ENCODE results near the gene NOTCH2. TPM values are rescaled to one million over a fixed set of nuclear protein-coding genes. Genes with fewer than 3 reads are reported as not detected.
"Not testable (repeated sequence)": the region's sequence is repeated elsewhere in the genome, so short reads cannot be mapped to it uniquely, and the experiment has no call there.

The NOTCH2 gene
- total and polyA plus RNA-seq, 10 of the 15 experiments (the other 5 are each of a cell fraction or from before 2014, with no cell fraction given) = 0.02 to 2.0 (median 0.62) TPM; not detected in 1

- H3K36me3 ChIP-seq (ENCODE audit: control insufficient read depth in 2 of 2, insufficient read depth in 2 of 2, low read length in 1 of 2); RAD21 ChIA-PET (ENCODE audit: unreplicated experiment); ATAC-seq; H3K27ac ChIP-seq (ENCODE audit: control insufficient read depth, insufficient read depth); H4K20me1 ChIP-seq (ENCODE audit: control insufficient read depth, insufficient read depth); H3K9ac ChIP-seq (ENCODE audit: control insufficient read depth, insufficient read depth, low read length); H3K79me2 ChIP-seq (ENCODE audit: control insufficient read depth, insufficient read depth, low read length); H3K4me3 ChIP-seq; in situ Hi-C loops (cut with MboI); CTCF ChIA-PET; BruUV-seq (replicated peaks); intact Hi-C loops (cut with micrococcal nuclease; ENCODE audit: unreplicated experiment); H3K9me3 ChIP-seq (replicated peaks; ENCODE audit: control insufficient read depth, insufficient read depth, low read length); DNase-seq (ENCODE audit: low read depth, low spot score); SMC1A ChIA-PET (ENCODE audit: uncharacterized antibody, unreplicated experiment); H3K4me2 ChIP-seq (ENCODE audit: control insufficient read depth, insufficient read depth); H2AFZ ChIP-seq (ENCODE audit: control insufficient read depth, low read depth, low read length); H3K27me3 ChIP-seq (replicated peaks in 1 of 2; ENCODE audit: control insufficient read depth in 2 of 2, insufficient read depth in 2 of 2, low read length in 1 of 2); POLR2A ChIA-PET; FAIRE-seq; H3K4me1 ChIP-seq (ENCODE audit: control insufficient read depth, insufficient read depth, low read length): not testable (repeated sequence)
- WGBS (ENCODE audit: insufficient coverage, insufficient replicate concordance, low lambda C conversion rate, missing lambda C conversion rate) = 0% methylated on average over 1 of the region's 1 CpG
Observed at GRCh38 chr1:120100590-120100989, 31.1 kb upstream of the NOTCH2 start.

- in situ Hi-C loops (cut with MboI); H3K4me3 ChIP-seq; RAD21 ChIA-PET (ENCODE audit: unreplicated experiment); H3K79me2 ChIP-seq (ENCODE audit: control insufficient read depth, insufficient read depth, low read length); SMC1A ChIA-PET (ENCODE audit: uncharacterized antibody, unreplicated experiment); BruUV-seq (replicated peaks); H3K27ac ChIP-seq (ENCODE audit: control insufficient read depth, insufficient read depth); H3K27me3 ChIP-seq (replicated peaks in 1 of 2; ENCODE audit: control insufficient read depth in 2 of 2, insufficient read depth in 2 of 2, low read length in 1 of 2); H3K9me3 ChIP-seq (replicated peaks; ENCODE audit: control insufficient read depth, insufficient read depth, low read length); H3K9ac ChIP-seq (ENCODE audit: control insufficient read depth, insufficient read depth, low read length); H4K20me1 ChIP-seq (ENCODE audit: control insufficient read depth, insufficient read depth); H3K4me2 ChIP-seq (ENCODE audit: control insufficient read depth, insufficient read depth); POLR2A ChIA-PET; H2AFZ ChIP-seq (ENCODE audit: control insufficient read depth, low read depth, low read length); H3K36me3 ChIP-seq (ENCODE audit: control insufficient read depth in 2 of 2, insufficient read depth in 2 of 2, low read length in 1 of 2); DNase-seq (ENCODE audit: low read depth, low spot score); CTCF ChIA-PET; intact Hi-C loops (cut with micrococcal nuclease; ENCODE audit: unreplicated experiment); H3K4me1 ChIP-seq (ENCODE audit: control insufficient read depth, insufficient read depth, low read length): not testable (repeated sequence)
- peak; percentile 54 for ATAC-seq
- 85% methylated on average over 1 of the region's 6 CpGs for WGBS (ENCODE audit: insufficient coverage, insufficient replicate concordance, low lambda C conversion rate, missing lambda C conversion rate)
- peak; percentile 44 for FAIRE-seq
Observed at GRCh38 chr1:120098986-120099759, 29.7 kb upstream of the NOTCH2 start.

- H3K9me3 ChIP-seq (replicated peaks; ENCODE audit: control insufficient read depth, insufficient read depth, low read length); H4K20me1 ChIP-seq (ENCODE audit: control insufficient read depth, insufficient read depth); RAD21 ChIA-PET (ENCODE audit: unreplicated experiment); H3K79me2 ChIP-seq (ENCODE audit: control insufficient read depth, insufficient read depth, low read length); CTCF ChIA-PET; H3K36me3 ChIP-seq (ENCODE audit: control insufficient read depth in 2 of 2, insufficient read depth in 2 of 2, low read length in 1 of 2); H3K4me3 ChIP-seq; POLR2A ChIA-PET; FAIRE-seq; H3K27me3 ChIP-seq (replicated peaks in 1 of 2; ENCODE audit: control insufficient read depth in 2 of 2, insufficient read depth in 2 of 2, low read length in 1 of 2); H3K4me2 ChIP-seq (ENCODE audit: control insufficient read depth, insufficient read depth); intact Hi-C loops (cut with micrococcal nuclease; ENCODE audit: unreplicated experiment); ATAC-seq; in situ Hi-C loops (cut with MboI); H2AFZ ChIP-seq (ENCODE audit: control insufficient read depth, low read depth, low read length); DNase-seq (ENCODE audit: low read depth, low spot score); BruUV-seq (replicated peaks); SMC1A ChIA-PET (ENCODE audit: uncharacterized antibody, unreplicated experiment); H3K9ac ChIP-seq (ENCODE audit: control insufficient read depth, insufficient read depth, low read length); H3K4me1 ChIP-seq (ENCODE audit: control insufficient read depth, insufficient read depth, low read length); H3K27ac ChIP-seq (ENCODE audit: control insufficient read depth, insufficient read depth): not testable (repeated sequence)
- 67% methylated on average over 1 of the region's 1 CpG for WGBS (ENCODE audit: insufficient coverage, insufficient replicate concordance, low lambda C conversion rate, missing lambda C conversion rate)
Observed at GRCh38 chr1:120096981-120097545, 27.6 kb upstream of the NOTCH2 start.

- DNase-seq (ENCODE audit: low read depth, low spot score); BruUV-seq (replicated peaks); H4K20me1 ChIP-seq (ENCODE audit: control insufficient read depth, insufficient read depth); H2AFZ ChIP-seq (ENCODE audit: control insufficient read depth, low read depth, low read length); H3K4me2 ChIP-seq (ENCODE audit: control insufficient read depth, insufficient read depth); H3K9me3 ChIP-seq (replicated peaks; ENCODE audit: control insufficient read depth, insufficient read depth, low read length); H3K27me3 ChIP-seq (replicated peaks in 1 of 2; ENCODE audit: control insufficient read depth in 2 of 2, insufficient read depth in 2 of 2, low read length in 1 of 2); H3K9ac ChIP-seq (ENCODE audit: control insufficient read depth, insufficient read depth, low read length); SMC1A ChIA-PET (ENCODE audit: uncharacterized antibody, unreplicated experiment); POLR2A ChIA-PET; CTCF ChIA-PET; in situ Hi-C loops (cut with MboI); H3K27ac ChIP-seq (ENCODE audit: control insufficient read depth, insufficient read depth); H3K4me3 ChIP-seq; H3K4me1 ChIP-seq (ENCODE audit: control insufficient read depth, insufficient read depth, low read length); H3K79me2 ChIP-seq (ENCODE audit: control insufficient read depth, insufficient read depth, low read length); FAIRE-seq; intact Hi-C loops (cut with micrococcal nuclease; ENCODE audit: unreplicated experiment); H3K36me3 ChIP-seq (ENCODE audit: control insufficient read depth in 2 of 2, insufficient read depth in 2 of 2, low read length in 1 of 2); RAD21 ChIA-PET (ENCODE audit: unreplicated experiment): not testable (repeated sequence)
- WGBS (ENCODE audit: insufficient coverage, insufficient replicate concordance, low lambda C conversion rate, missing lambda C conversion rate) = 17% methylated on average over 1 of the region's 4 CpGs
- ATAC-seq = peak; percentile 59
Observed at GRCh38 chr1:120093548-120094181, 24.2 kb upstream of the NOTCH2 start.

Data from GM12878 (cell line).